HG03520 (cell line): Measurements from ENCODE around the gene TUT4.

Experiments used
- ATAC-seq: cut with Tn5 transposase; IDR thresholded peaks from one replicate; pipeline ENCODE4 v1.9.1; 2021; ENCODE audit warnings: mild to moderate bottlenecking, moderate library complexity; ENCODE audit not compliant: unreplicated experiment

TUT4 gene

DNA sequence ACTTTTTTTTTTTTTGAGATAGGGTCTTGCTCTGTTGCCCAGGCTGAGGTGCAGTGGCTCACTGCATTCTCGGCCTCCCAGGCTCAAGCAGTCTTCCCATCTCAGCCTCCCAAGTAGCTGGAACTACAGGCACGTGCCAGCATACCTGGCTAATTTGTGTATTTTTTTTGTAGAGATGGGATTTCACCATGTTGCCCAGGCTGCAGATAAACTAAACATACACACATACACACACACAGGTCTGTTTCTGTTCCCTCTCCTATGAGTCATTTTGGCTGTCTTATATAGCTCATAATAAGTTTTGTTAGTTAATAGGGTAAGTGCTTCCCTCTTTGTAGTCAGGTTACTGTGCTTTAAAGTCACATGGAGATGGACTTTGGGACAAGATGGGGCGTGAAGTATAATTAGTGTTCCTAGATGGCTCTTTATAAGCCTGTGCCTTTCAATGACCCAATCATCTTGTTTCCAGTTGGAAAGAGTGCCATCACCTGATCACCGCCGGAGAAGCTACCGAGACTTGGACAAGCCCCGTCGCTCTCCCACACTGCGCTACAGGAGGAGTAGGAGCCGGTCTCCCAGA, 139.4 kb downstream of the TUT4 start:
- ATAC-seq: no peak

DNA sequence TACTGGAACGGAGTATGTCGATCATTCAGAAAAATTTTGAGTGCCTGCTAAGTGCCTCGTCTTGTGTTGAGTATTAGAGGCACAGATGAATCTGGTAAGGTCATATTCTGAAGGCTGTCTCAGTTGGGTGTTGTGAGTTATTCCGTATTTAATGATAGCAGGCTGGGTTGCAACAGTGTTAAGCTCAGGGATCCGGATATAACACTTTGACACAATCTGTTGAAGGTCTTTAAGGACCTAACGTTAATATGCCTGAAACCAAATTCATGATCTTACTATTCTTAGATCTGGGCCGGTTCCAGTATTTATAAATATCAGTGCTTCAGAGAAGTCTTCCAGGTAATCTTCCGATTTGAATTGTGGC, 147.9 kb downstream of the TUT4 start:
- ATAC-seq: no peak

DNA sequence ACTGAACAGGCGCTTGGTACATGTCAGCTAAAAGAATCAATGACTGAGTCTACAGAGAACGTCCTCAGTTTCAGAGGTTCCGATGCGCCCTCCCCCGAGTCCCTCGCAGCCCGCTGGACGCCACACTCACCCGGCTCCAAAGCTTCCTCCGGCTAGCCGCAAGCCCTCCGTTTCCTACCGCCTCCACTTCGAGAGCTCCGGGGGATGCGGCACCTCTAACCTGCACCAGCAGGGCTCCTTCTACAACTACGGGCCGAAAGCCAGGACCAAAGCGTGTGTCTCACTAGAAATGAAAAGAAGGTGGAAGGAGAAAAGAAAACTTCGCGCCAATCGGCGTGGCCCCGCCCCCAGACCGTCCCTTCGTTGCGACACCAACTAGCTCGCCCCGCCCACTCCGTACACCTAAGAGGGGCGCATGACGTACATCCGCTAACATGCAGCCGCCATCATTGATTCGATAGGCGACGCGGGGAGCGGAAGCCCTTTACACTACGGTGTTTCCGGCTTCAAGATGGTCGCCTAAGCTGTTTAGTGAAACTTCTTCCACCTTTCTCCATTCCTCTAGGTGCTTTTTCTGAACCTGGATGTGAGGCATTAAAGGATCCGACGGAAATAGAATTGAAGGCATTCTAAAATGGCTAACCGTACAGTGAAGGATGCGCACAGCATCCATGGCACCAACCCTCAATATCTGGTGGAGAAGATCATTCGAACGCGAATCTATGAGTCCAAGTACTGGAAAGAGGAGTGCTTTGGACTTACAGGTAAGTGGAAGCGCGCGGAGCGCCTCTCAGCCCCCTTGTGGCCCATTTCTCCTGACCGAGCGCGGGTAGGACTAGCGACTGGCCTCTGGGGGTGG, 148.5 kb downstream of the TUT4 start, which contains the start of the genes ORC1 and PRPF38A:
ORC1 (minus strand) TSS at position 308 of the 859 bp plus-strand sequence. CDS start 2,200 bp downstream, outside the sequence.
PRPF38A (plus strand) TSS at position 487 of the 859 bp plus-strand sequence; CDS start at position 635, 148 bp downstream.
- ATAC-seq: peak; percentile 92

DNA sequence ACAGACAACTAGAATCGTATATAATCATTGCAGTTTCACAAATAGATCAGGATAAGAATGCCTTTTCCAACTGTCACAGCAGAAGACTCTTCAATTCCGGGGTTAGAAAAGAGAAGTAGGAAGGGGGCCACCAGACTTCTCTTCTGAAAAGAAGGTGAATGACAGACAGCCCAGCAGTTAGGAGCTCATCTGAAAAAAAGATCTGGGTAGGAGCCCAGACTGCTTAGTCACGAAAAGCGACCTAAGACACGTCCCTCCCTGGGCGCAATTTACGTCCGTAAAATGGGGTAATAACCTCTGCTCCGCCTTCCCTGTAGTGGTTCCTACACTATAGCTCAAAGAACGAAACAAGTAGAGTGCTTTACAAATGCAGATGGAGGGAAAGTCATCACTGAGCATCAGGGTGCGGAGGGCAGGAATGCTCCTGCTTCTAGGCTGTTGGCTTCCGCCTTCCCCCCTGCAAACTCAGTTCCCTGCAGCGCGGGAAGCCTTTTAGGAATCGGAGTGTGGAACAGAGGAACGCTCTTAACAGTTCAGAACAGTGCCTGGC, 149.3 kb downstream of the TUT4 start:
- ATAC-seq: peak; percentile 28

DNA sequence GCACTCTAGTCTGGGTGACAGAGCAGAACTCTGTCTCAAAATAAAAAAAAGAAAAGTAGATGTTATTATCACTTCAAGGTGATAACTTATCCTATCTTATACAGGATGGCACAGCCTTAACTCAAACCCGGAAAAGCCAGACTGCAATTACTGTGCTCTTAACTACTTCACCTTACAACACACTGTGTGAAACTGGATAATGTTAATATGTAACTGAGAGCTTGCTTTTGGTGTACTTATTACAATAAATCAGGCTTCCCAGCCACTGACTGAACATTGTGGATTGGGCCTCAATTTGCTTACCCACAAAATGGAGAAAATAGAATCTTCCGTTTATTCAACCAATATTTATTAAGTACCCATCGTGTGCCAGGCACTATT, 150.0 kb downstream of the TUT4 start:
- ATAC-seq: no peak

DNA sequence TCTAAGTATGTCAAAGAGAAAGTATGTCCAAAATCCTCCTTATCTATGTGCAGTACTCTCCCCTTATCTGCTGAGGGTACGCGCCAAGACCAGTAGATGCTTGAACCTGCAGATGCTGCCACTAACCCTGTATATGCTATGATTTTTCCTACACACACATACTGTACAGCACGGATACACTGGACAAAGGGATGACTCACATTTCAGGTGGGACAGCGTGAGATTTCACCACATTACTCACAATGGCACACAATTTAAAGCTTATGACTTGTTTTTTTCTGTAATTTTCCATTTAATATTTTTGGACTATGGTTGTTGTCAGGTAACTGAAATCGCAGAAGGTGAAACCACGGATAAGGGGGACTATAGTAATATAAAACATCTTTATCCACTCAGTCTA, 152.8 kb downstream of the TUT4 start:
- no peak for ATAC-seq

DNA sequence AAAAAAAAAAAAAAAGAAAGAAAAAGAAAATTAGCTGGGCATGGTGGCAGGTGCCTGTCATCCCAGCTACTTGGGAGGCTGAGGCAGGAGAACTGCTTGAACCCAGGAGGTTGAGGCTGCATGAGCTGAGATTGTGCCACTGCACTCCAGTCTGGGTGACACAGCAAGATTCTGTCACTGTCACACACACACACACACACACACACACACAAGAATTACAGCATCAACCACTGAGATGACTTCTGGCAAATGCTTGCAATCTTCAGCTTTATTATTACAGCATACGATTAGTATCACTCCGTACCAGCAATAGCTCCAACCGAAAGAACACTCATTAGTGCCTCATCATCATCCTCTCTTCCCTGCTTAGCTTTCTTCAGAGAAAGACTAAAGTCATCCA, 153.3 kb downstream of the TUT4 start:
- no peak for ATAC-seq

DNA sequence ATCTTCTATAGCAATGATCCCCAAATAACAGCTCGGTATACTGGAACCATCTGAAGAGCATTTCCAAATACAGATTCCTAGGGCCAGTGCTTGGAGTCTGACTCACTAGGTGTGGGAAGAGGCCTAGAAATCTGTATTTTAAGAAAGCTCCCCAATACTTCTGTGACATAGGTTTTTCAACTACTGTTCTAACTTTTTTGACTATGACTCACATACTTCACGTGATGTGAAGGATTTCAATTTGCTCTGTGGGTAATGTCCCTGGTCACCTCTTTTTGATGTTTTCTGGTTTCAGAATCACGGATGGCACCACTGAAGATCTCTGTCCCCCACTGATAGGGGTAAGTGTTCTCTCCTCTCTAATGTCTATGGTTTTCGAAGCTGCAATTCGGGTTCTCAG, 159.7 kb downstream of the TUT4 start:
- ATAC-seq: no peak

DNA sequence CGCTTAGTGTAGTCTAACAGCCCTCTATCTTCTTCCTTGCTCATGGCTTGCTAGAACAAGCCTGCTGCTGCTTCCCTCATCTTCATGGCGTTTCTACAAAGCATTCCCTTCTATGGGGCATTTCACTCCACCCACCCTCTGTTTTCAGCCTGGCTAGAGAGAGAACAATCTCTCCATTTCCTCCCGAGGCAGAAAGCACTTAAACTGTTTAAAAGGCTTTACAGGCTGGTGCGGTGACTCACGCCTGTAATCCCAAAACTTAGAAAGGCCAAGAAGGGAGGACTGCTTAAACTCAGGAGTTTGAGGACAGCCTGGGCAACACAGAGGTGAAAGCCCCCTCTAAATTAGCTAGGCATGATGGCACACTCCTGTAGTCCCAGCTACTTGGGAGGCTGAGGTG, 166.4 kb downstream of the TUT4 start:
- ATAC-seq: no peak

DNA sequence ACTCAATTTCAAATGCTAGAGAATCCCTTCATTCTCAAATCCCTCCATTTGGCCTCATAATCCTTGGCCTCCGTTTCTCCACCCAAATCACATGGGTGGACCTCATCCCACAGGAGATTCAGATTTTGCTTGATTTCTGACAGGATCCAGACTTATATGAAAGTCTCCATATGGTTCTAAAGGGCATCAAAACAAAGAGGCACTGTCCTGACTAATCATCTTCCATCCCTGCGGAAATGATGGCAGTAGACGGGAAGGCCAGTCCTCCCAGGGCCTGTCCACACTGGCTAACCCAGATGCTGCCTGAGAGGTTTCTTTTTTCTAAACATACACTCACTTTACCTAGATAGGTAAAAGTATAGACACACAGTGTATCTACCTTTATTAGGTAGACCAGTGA, 167.5 kb downstream of the TUT4 start:
- no peak for ATAC-seq
